ENCODE measurements around the gene SPHKAP. TPM values are rescaled to one million over a fixed set of nuclear protein-coding genes. Genes with fewer than 3 reads are reported as not detected.

Gene SPHKAP
- total and polyA plus RNA-seq, 2 donors (not counting 3 experiments of a cell fraction or from before 2014, with no cell fraction given): not detected

GRCh38 chr2:228103379-228103778, 78.1 kb downstream of the SPHKAP start:
- Histone ChIP-seq H3K4me2 (ENCODE audit: insufficient read depth, low read length) (no peak overlapping the region), H3K9me3 (replicated peaks; ENCODE audit: control insufficient read depth, insufficient read depth, low read length) (no peaks in the 10 kb centered on the region), H2AFZ (ENCODE audit: low read depth, low read length) (no peak overlapping the region), H4K20me1 (replicated peaks; ENCODE audit: control insufficient read depth, extremely low read depth, insufficient read depth, low read length) (no peaks in the 10 kb centered on the region), H3K4me3 (replicated peaks in 1 of 3; ENCODE audit: insufficient read depth in 1 of 3, low read depth in 1 of 3, low read length in 3 of 3) (no peak overlapping the region), H3K27me3 (ENCODE audit: control insufficient read depth in 2 of 2, insufficient read depth in 2 of 2, low read length in 2 of 2) (no peaks in the 10 kb centered on the region), H3K27ac (ENCODE audit: insufficient read depth, low read depth, low read length) (no peak overlapping the region), H3K9me1 (replicated peaks; ENCODE audit: control insufficient read depth, extremely low read depth, insufficient read depth, low read length) (no peaks in the 10 kb centered on the region), H3K79me2 (ENCODE audit: control insufficient read depth, insufficient read depth, low read length) (no peaks in the 10 kb centered on the region), H3K4me1 (ENCODE audit: control insufficient read depth, extremely low read depth, insufficient read depth, low read length) (no peaks in the 10 kb centered on the region), H3K36me3 (ENCODE audit: control insufficient read depth in 2 of 2, extremely low read depth in 1 of 2, insufficient read depth in 2 of 2, low read length in 2 of 2) (no peaks in the 10 kb centered on the region), H3K9ac (replicated peaks; ENCODE audit: extremely low read depth, insufficient read depth, low read length) (no peak overlapping the region)
- no peak for TF ChIP-seq EZH2 (IDR thresholded peaks at IDR 0.05; ENCODE audit: borderline replicate concordance, low read depth, low read length, severe bottlenecking)
- DNase-seq (ENCODE audit: low read depth, low spot score) (no peak), FAIRE-seq (no peak)
- intact Hi-C loops (cut with micrococcal nuclease) (no loop called here), dilution Hi-C loops (cut with MboI; ENCODE audit: extremely low pct_ligation_motif_present, low sequenced_read_pairs) (no loop called here)
- CTCF ChIA-PET: no interaction called here
- no TSS peak for BruUV-seq (replicated peaks)
- POLR2A ChIA-PET: no interaction called here

GRCh38 chr2:228102949-228103348, 78.5 kb downstream of the SPHKAP start:
- ChIA-PET POLR2A (no interaction called here), CTCF (no interaction called here)
- Histone ChIP-seq H3K9ac (replicated peaks; ENCODE audit: extremely low read depth, insufficient read depth, low read length) (no peak overlapping the region), H3K36me3 (ENCODE audit: control insufficient read depth in 2 of 2, extremely low read depth in 1 of 2, insufficient read depth in 2 of 2, low read length in 2 of 2) (no peaks in the 10 kb centered on the region), H3K4me1 (ENCODE audit: control insufficient read depth, extremely low read depth, insufficient read depth, low read length) (no peaks in the 10 kb centered on the region), H3K4me2 (ENCODE audit: insufficient read depth, low read length) (no peak overlapping the region), H3K27ac (ENCODE audit: insufficient read depth, low read depth, low read length) (no peak overlapping the region), H3K27me3 (ENCODE audit: control insufficient read depth in 2 of 2, insufficient read depth in 2 of 2, low read length in 2 of 2) (no peaks in the 10 kb centered on the region), H3K4me3 (replicated peaks in 1 of 3; ENCODE audit: insufficient read depth in 1 of 3, low read depth in 1 of 3, low read length in 3 of 3) (no peak overlapping the region), H4K20me1 (replicated peaks; ENCODE audit: control insufficient read depth, extremely low read depth, insufficient read depth, low read length) (no peaks in the 10 kb centered on the region), H3K79me2 (ENCODE audit: control insufficient read depth, insufficient read depth, low read length) (no peaks in the 10 kb centered on the region), H3K9me3 (replicated peaks; ENCODE audit: control insufficient read depth, insufficient read depth, low read length) (no peaks in the 10 kb centered on the region), H3K9me1 (replicated peaks; ENCODE audit: control insufficient read depth, extremely low read depth, insufficient read depth, low read length) (no peaks in the 10 kb centered on the region), H2AFZ (ENCODE audit: low read depth, low read length) (no peak overlapping the region)
- BruUV-seq (replicated peaks): no TSS peak
- intact Hi-C loops (cut with micrococcal nuclease) (no loop called here), dilution Hi-C loops (cut with MboI; ENCODE audit: extremely low pct_ligation_motif_present, low sequenced_read_pairs) (no loop called here)
- no peak for TF ChIP-seq MAX (IDR thresholded peaks at IDR 0.05; ENCODE audit: insufficient read depth, insufficient read length)
- no peak for TF ChIP-seq MYC (IDR thresholded peaks at IDR 0.05; ENCODE audit: low read depth, low read length)
- no peak for TF ChIP-seq GATA2 (IDR thresholded peaks at IDR 0.05; ENCODE audit: insufficient read depth, insufficient read length, low read depth, low read length)
- DNase-seq (ENCODE audit: low read depth, low spot score) (no peak), FAIRE-seq (no peak)

All from endothelial cell of umbilical vein (primary cell).